ENCODE data around the gene KCNK15. TPM values are rescaled to one million over a fixed set of nuclear protein-coding genes. Genes with fewer than 3 reads are reported as not detected.
"Not testable (repeated sequence)": the region's sequence is repeated elsewhere in the genome, so short reads cannot be mapped to it uniquely, and the experiment has no call there.

Gene KCNK15
- polyA plus RNA-seq, 1 donor, result 0.21 TPM

DNA sequence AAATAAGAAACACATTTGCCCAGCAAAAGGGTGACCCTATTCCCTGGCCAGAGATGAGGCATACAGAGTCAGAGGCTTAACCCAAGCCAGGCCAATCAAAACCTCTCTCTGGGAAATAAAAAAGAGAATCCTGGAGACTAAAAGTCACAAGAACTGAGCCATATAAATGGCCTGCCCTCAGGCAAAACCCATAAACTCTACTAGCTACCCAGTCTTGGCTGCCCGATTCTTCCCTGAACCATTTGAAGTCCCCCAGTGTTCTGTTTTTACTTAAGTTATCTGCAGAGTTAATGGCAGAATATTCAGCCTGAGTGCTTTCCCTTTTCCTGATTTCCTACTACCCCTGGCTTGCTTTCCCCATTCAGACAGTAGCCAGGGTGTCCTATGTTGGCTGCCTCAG is 13.9 kb downstream of the KCNK15 start:
- Histone ChIP-seq H3K4me3 (ENCODE audit: low read length) (no peak overlapping the region), H3K27me3 (ENCODE audit: control insufficient read depth, insufficient read depth, low read length) (no peaks in the 10 kb centered on the region), H3K9me3 (ENCODE audit: control insufficient read depth, low read depth, low read length) (no peaks in the 10 kb centered on the region), H3K36me3 (ENCODE audit: control insufficient read depth, insufficient read depth, low read length) (no peaks in the 10 kb centered on the region), H3K4me1 (ENCODE audit: control insufficient read depth, insufficient read depth, low read length) (no peaks in the 10 kb centered on the region), H3K27ac (ENCODE audit: low read length) (no peak overlapping the region)
- DNase-seq, result no peak
- WGBS (ENCODE audit: insufficient coverage, low lambda C conversion rate), result no CpG with 5 or more reads among the region's 1 CpG

DNA sequence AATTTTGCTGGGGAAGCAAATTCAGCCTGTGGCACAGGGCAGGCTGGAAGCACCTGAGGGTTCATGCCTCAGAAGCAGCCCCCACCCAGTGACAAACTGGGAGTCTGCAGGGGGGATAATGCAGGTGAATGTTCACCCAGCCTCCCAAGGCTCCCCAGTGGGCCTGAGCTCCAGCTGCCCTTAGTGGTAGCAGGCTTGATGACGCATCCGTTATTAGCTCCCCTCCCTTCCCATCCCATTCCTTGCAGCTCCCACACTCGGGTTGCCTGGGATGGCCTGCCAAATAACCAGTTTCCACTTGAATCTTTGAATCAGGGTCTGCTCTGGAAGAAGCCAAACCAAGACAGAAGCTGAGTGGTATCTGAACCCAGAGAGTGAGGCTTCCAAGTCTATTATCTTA is 15.8 kb downstream of the KCNK15 start:
- WGBS (ENCODE audit: insufficient coverage, low lambda C conversion rate), result no CpG with 5 or more reads among the region's 3 CpGs
- DNase-seq, result no peak
- no peak overlapping the region for H3K27ac ChIP-seq (ENCODE audit: low read length)

GRCh38 chr20:44762466-44763140 is 16.9 kb downstream of the KCNK15 start:
- no peak overlapping the region for H3K4me3 ChIP-seq (ENCODE audit: low read length)
- no peaks in the 10 kb centered on the region for H3K27me3 ChIP-seq (ENCODE audit: control insufficient read depth, insufficient read depth, low read length)
- no peaks in the 10 kb centered on the region for H3K4me1 ChIP-seq (ENCODE audit: control insufficient read depth, insufficient read depth, low read length)
- no CpG with 5 or more reads among the region's 10 CpGs for WGBS (ENCODE audit: insufficient coverage, low lambda C conversion rate)
- no peaks in the 10 kb centered on the region for H3K9me3 ChIP-seq (ENCODE audit: control insufficient read depth, low read depth, low read length)
- DNase-seq, result peak in 1 of 2 donors; percentile 33
- no peaks in the 10 kb centered on the region for H3K36me3 ChIP-seq (ENCODE audit: control insufficient read depth, insufficient read depth, low read length)
- no peak overlapping the region for H3K27ac ChIP-seq (ENCODE audit: low read length)

More for the DNA sequence above, 15.8 kb downstream of the KCNK15 start:
- Histone ChIP-seq H3K9me3 (ENCODE audit: control insufficient read depth, low read depth, low read length) (no peaks in the 10 kb centered on the region), H3K36me3 (ENCODE audit: control insufficient read depth, insufficient read depth, low read length) (no peaks in the 10 kb centered on the region), H3K27me3 (ENCODE audit: control insufficient read depth, insufficient read depth, low read length) (no peaks in the 10 kb centered on the region), H3K4me3 (ENCODE audit: low read length) (no peak overlapping the region), H3K4me1 (ENCODE audit: control insufficient read depth, insufficient read depth, low read length) (no peaks in the 10 kb centered on the region)

DNA sequence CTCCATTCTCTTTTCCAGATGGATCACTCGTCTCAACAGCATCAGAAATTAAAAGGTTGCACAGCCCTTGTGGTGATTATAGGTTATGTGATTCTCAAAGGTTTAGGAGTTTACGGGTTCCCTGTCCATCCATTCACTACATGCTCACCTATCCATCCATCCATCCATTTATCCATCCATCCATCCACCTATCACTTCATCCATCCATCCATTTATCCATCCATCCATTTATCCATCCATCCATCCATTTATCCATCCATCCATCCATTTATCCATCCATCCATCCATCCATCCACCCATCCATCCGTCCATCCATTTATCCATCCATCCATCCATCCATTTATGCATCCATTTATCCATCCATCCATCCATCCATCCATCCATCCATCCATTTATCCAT is 18.1 kb downstream of the KCNK15 start:
- not testable (repeated sequence) for H3K4me1 ChIP-seq (ENCODE audit: control insufficient read depth, insufficient read depth, low read length); H3K27ac ChIP-seq (ENCODE audit: low read length); H3K36me3 ChIP-seq (ENCODE audit: control insufficient read depth, insufficient read depth, low read length); H3K9me3 ChIP-seq (ENCODE audit: control insufficient read depth, low read depth, low read length); H3K4me3 ChIP-seq (ENCODE audit: low read length); H3K27me3 ChIP-seq (ENCODE audit: control insufficient read depth, insufficient read depth, low read length); DNase-seq
- WGBS (ENCODE audit: insufficient coverage, low lambda C conversion rate), result 100% methylated on average over 1 of the region's 3 CpGs

GRCh38 chr20:44765091-44765490 is 19.4 kb downstream of the KCNK15 start:
- 86% methylated on average over 1 of the region's 4 CpGs for WGBS (ENCODE audit: insufficient coverage, low lambda C conversion rate)
- H3K9me3 ChIP-seq (ENCODE audit: control insufficient read depth, low read depth, low read length), result no peaks in the 10 kb centered on the region
- no peak overlapping the region for H3K27ac ChIP-seq (ENCODE audit: low read length)
- H3K36me3 ChIP-seq (ENCODE audit: control insufficient read depth, insufficient read depth, low read length), result peaks cover 2% of the 10 kb centered on the region
- H3K4me3 ChIP-seq (ENCODE audit: low read length), result no peak overlapping the region
- H3K27me3 ChIP-seq (ENCODE audit: control insufficient read depth, insufficient read depth, low read length), result no peaks in the 10 kb centered on the region
- H3K4me1 ChIP-seq (ENCODE audit: control insufficient read depth, insufficient read depth, low read length), result no peaks in the 10 kb centered on the region
- DNase-seq, result no peak

DNA sequence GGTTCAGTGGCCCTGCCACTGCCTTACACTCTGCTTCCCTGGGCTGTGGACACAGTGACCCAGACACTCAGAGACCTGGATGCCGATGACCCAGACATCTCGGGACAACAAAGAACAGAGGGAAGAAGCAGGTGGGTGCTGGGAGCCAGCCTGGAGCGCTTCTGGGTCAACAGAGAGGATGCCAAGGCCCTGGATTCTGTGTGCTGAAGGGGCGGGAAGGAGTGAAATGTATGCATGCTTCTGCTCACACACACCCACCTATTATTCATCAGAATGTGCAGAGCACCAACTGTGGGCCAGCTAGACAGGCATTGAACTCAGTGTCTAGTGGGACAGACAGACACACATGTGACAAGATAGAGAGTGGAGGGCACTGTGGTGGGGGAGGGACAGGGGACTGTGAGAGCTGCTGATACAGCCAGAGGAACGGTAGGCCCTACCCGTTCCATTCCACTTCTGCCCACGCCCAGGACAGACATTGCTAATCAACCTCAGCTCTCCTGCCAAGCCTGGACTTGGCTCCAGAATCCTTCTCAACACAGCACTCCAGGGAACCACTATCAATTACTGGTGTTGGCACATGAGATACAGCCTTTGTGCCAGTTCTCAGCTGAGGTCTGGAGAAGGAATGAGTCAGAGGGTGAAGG is 20.2 kb downstream of the KCNK15 start:
- H3K4me3 ChIP-seq (ENCODE audit: low read length), result no peak overlapping the region
- no peak for DNase-seq
- no CpG with 5 or more reads among the region's 7 CpGs for WGBS (ENCODE audit: insufficient coverage, low lambda C conversion rate)
- no peaks in the 10 kb centered on the region for H3K9me3 ChIP-seq (ENCODE audit: control insufficient read depth, low read depth, low read length)
- H3K4me1 ChIP-seq (ENCODE audit: control insufficient read depth, insufficient read depth, low read length), result no peaks in the 10 kb centered on the region
- H3K36me3 ChIP-seq (ENCODE audit: control insufficient read depth, insufficient read depth, low read length), result peaks cover 4% of the 10 kb centered on the region
- no peaks in the 10 kb centered on the region for H3K27me3 ChIP-seq (ENCODE audit: control insufficient read depth, insufficient read depth, low read length)
- H3K27ac ChIP-seq (ENCODE audit: low read length), result no peak overlapping the region

GRCh38 chr20:44768256-44768655 is 22.6 kb downstream of the KCNK15 start:
- no peak for DNase-seq
- Histone ChIP-seq H3K9me3 (ENCODE audit: control insufficient read depth, low read depth, low read length) (no peaks in the 10 kb centered on the region), H3K27ac (ENCODE audit: low read length) (no peak overlapping the region), H3K27me3 (ENCODE audit: control insufficient read depth, insufficient read depth, low read length) (no peaks in the 10 kb centered on the region), H3K36me3 (ENCODE audit: control insufficient read depth, insufficient read depth, low read length) (peaks cover 6% of the 10 kb centered on the region), H3K4me3 (ENCODE audit: low read length) (no peak overlapping the region), H3K4me1 (ENCODE audit: control insufficient read depth, insufficient read depth, low read length) (no peaks in the 10 kb centered on the region)
- WGBS (ENCODE audit: insufficient coverage, low lambda C conversion rate), result no CpG with 5 or more reads among the region's 8 CpGs

DNA sequence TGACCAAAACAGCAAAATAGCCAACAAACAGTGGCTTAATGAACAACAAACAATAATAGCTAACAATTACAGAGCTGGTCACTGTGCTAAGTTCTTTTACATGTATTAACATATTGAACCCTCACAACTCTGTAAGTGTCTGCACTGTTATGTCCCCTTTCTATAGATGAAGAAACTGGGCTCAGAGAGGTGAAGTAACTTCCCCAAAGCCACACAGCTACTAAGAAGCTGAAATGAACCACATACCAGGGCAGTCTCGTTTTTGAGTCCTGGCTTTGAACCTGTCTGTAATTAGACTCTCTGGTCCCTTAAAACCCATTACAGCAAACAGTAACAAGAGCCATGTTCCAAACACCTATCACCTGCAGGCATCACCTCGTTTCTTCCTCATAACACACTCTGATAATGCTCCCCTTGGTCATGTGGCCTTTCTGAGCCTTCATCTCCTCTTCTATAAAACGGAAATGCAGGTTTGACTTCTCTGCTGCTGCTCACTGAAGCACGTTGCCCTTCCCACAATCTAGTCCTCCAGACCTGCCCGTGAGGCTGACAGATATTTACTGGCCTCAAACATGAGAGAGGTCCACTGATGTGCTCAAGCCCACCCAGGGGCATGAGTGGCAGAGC is 23.3 kb downstream of the KCNK15 start:
- Histone ChIP-seq H3K4me3 (ENCODE audit: low read length) (no peak overlapping the region), H3K9me3 (ENCODE audit: control insufficient read depth, low read depth, low read length) (no peaks in the 10 kb centered on the region), H3K27ac (ENCODE audit: low read length) (no peak overlapping the region), H3K4me1 (ENCODE audit: control insufficient read depth, insufficient read depth, low read length) (no peaks in the 10 kb centered on the region), H3K27me3 (ENCODE audit: control insufficient read depth, insufficient read depth, low read length) (no peaks in the 10 kb centered on the region), H3K36me3 (ENCODE audit: control insufficient read depth, insufficient read depth, low read length) (peaks cover 6% of the 10 kb centered on the region)
- DNase-seq, result no peak
- WGBS (ENCODE audit: insufficient coverage, low lambda C conversion rate), result 60% methylated on average over 1 of the region's 5 CpGs

DNA sequence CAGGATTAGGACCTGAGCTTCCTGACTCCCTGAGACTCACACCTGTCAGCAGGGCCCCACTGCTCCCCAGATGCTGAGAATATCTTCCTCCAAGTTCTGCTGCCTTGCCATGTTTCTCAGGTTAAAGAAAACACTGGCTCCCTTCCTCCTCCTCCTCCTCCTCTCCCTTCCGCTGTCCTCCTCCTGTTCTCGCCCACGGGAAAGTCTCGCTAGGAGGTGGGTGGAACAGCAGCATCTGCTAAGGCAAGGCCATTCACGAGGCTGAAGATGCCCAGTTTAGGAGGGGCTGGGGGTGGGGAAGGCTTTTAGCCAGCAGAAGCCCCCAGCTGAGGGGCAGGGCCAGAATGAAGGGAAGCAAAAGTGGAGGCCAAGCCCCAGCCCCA is 23.8 kb downstream of the KCNK15 start:
- H3K36me3 ChIP-seq (ENCODE audit: control insufficient read depth, insufficient read depth, low read length), result peaks cover 6% of the 10 kb centered on the region
- H3K27ac ChIP-seq (ENCODE audit: low read length), result no peak overlapping the region
- no peak overlapping the region for H3K4me3 ChIP-seq (ENCODE audit: low read length)
- H3K4me1 ChIP-seq (ENCODE audit: control insufficient read depth, insufficient read depth, low read length), result no peaks in the 10 kb centered on the region
- no peaks in the 10 kb centered on the region for H3K9me3 ChIP-seq (ENCODE audit: control insufficient read depth, low read depth, low read length)
- H3K27me3 ChIP-seq (ENCODE audit: control insufficient read depth, insufficient read depth, low read length), result no peaks in the 10 kb centered on the region
- DNase-seq, result no peak
- WGBS (ENCODE audit: insufficient coverage, low lambda C conversion rate), result no CpG with 5 or more reads among the region's 5 CpGs

GRCh38 chr20:44770484-44771171 is 25.0 kb downstream of the KCNK15 start:
- DNase-seq, result no peak
- Histone ChIP-seq H3K27ac (ENCODE audit: low read length) (no peak overlapping the region), H3K36me3 (ENCODE audit: control insufficient read depth, insufficient read depth, low read length) (peaks cover 6% of the 10 kb centered on the region), H3K9me3 (ENCODE audit: control insufficient read depth, low read depth, low read length) (no peaks in the 10 kb centered on the region), H3K27me3 (ENCODE audit: control insufficient read depth, insufficient read depth, low read length) (no peaks in the 10 kb centered on the region), H3K4me3 (ENCODE audit: low read length) (no peak overlapping the region), H3K4me1 (ENCODE audit: control insufficient read depth, insufficient read depth, low read length) (no peaks in the 10 kb centered on the region)
- no CpG with 5 or more reads among the region's 11 CpGs for WGBS (ENCODE audit: insufficient coverage, low lambda C conversion rate)
